Measurements from ENCODE around the gene SUMO2. TPM values are rescaled to one million over a fixed set of nuclear protein-coding genes. Genes with fewer than 3 reads are reported as not detected.
"Not testable (repeated sequence)": the region's sequence is repeated elsewhere in the genome, so short reads cannot be mapped to it uniquely, and the experiment has no call there.

Gene SUMO2
- total RNA-seq, 2 donors from 2014 or later, result 586 to 714 TPM

GRCh38 chr17:75207760-75208159 is 25.0 kb upstream of the SUMO2 start:
- Histone ChIP-seq H3K9me3 (ENCODE audit: control insufficient read depth, low read length) (no peaks in the 10 kb centered on the region), H3K9ac (ENCODE audit: extremely low read depth, low read length, poor library complexity, severe bottlenecking) (no peak overlapping the region), H3K4me3 (ENCODE audit: low read length) (no peak overlapping the region), H3K27me3 (ENCODE audit: control insufficient read depth, insufficient read depth, low read length, poor library complexity, severe bottlenecking) (no peaks in the 10 kb centered on the region), H3K4me1 (ENCODE audit: control insufficient read depth, insufficient read depth, low read length) (no peaks in the 10 kb centered on the region), H3K27ac (ENCODE audit: low read depth, low read length) (no peak overlapping the region), H3K36me3 (ENCODE audit: control insufficient read depth, insufficient read depth, low read length) (peaks cover 40% of the 10 kb centered on the region)
- WGBS, 2 experiments (ENCODE audit: insufficient coverage in 1 of 2, insufficient read length in 1 of 2), result 87 to 89% methylated on average over 12 of the region's 12 CpGs
- TF ChIP-seq CTCF (conservative IDR thresholded peaks at IDR 0.05), result no peak
- Mint-ChIP-seq H3K9me3 (no peaks in the 10 kb centered on the region), H3K36me3 (ENCODE audit: low read depth) (peaks cover 30% of the 10 kb centered on the region), H3K4me1 (peaks cover 6% of the 10 kb centered on the region), H3K4me3 (no peak overlapping the region), H3K27ac (no peak overlapping the region), H3K27me3 (ENCODE audit: insufficient read depth) (no peaks in the 10 kb centered on the region)
- no peak for DNase-seq

GRCh38 chr17:75207050-75207407 is 24.3 kb upstream of the SUMO2 start:
- H3K27ac Mint-ChIP-seq, result peak overlapping the region; percentile 75
- not testable (repeated sequence) for H3K27me3 ChIP-seq (ENCODE audit: control insufficient read depth, insufficient read depth, low read length, poor library complexity, severe bottlenecking); H3K9me3 Mint-ChIP-seq; H3K27ac ChIP-seq (ENCODE audit: low read depth, low read length); H3K9me3 ChIP-seq (ENCODE audit: control insufficient read depth, low read length); DNase-seq; H3K4me1 Mint-ChIP-seq; H3K4me1 ChIP-seq (ENCODE audit: control insufficient read depth, insufficient read depth, low read length); H3K9ac ChIP-seq (ENCODE audit: extremely low read depth, low read length, poor library complexity, severe bottlenecking); H3K27me3 Mint-ChIP-seq (ENCODE audit: insufficient read depth)
- H3K36me3 Mint-ChIP-seq (ENCODE audit: low read depth), result peaks cover 27% of the 10 kb centered on the region
- Histone ChIP-seq H3K36me3 (ENCODE audit: control insufficient read depth, insufficient read depth, low read length) (peaks cover 33% of the 10 kb centered on the region), H3K4me3 (ENCODE audit: low read length) (peak overlapping the region; percentile 98)
- WGBS, 2 experiments (ENCODE audit: insufficient coverage in 1 of 2, insufficient read length in 1 of 2), result 93 to 100% methylated on average over 3 to 8 of the region's 8 CpGs
- peak overlapping the region; percentile 94 for H3K4me3 Mint-ChIP-seq

- no peaks in the 10 kb centered on the region for H3K9me3 Mint-ChIP-seq
- H3K27ac Mint-ChIP-seq, result peak overlapping the region; percentile 100
- H3K9me3 ChIP-seq (ENCODE audit: control insufficient read depth, low read length), result no peaks in the 10 kb centered on the region
- peak overlapping the region; percentile 98 for H3K4me3 ChIP-seq (ENCODE audit: low read length)
- peak overlapping the region; percentile 100 for H3K27ac ChIP-seq (ENCODE audit: low read depth, low read length)
- peaks cover 25% of the 10 kb centered on the region for H3K36me3 ChIP-seq (ENCODE audit: control insufficient read depth, insufficient read depth, low read length)
- H3K9ac ChIP-seq (ENCODE audit: extremely low read depth, low read length, poor library complexity, severe bottlenecking), result peak overlapping the region; percentile 98
- H3K36me3 Mint-ChIP-seq (ENCODE audit: low read depth), result peaks cover 19% of the 10 kb centered on the region
- DNase-seq, result no peak
- peak; percentile 30 for TF ChIP-seq CTCF (conservative IDR thresholded peaks at IDR 0.05)
- 0 to 1% methylated on average over 20 to 22 of the region's 22 CpGs for WGBS, 2 experiments (ENCODE audit: insufficient coverage in 1 of 2, insufficient read length in 1 of 2)
- H3K4me1 ChIP-seq (ENCODE audit: control insufficient read depth, insufficient read depth, low read length), result no peaks in the 10 kb centered on the region
- H3K4me1 Mint-ChIP-seq, result peaks cover 6% of the 10 kb centered on the region
- no peaks in the 10 kb centered on the region for H3K27me3 Mint-ChIP-seq (ENCODE audit: insufficient read depth)
- H3K4me3 Mint-ChIP-seq, result peak overlapping the region; percentile 94
- no peaks in the 10 kb centered on the region for H3K27me3 ChIP-seq (ENCODE audit: control insufficient read depth, insufficient read depth, low read length, poor library complexity, severe bottlenecking)
Measured at GRCh38 chr17:75205793-75206163, 23.0 kb upstream of the SUMO2 start.

All from endodermal cell (in vitro differentiated cells).